ENCODE data around the gene KCNJ13. TPM values are rescaled to one million over a fixed set of nuclear protein-coding genes. Genes with fewer than 3 reads are reported as not detected.

Gene KCNJ13
- total RNA-seq, 3 donors from 2014 or later (not counting 1 experiment from before 2014, with no cell fraction given), result not detected

DNA sequence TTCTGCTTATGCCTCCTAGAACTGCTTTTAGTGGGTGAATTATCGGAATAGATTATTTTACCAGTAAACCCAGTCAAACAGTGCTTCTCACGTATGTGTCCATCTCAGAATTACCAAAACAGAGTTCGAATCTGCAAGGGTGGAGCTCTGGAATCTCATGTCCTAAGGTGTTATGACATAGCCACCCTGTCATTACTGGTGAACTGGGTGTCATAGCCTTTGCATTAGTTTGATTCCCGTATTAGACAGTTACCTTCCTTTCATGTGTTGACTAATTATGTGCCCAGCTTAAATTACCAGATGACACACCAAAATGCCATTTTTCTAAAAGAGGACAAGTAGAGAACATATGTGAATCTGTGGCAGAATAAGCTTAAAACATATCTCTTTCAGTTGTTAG, 15.2 kb upstream of the KCNJ13 start:
- whole genome bisulfite sequencing (ENCODE audit: insufficient coverage), result 96% methylated on average over 3 of the region's 4 CpGs
- Mint-ChIP-seq H3K4me3 (no peak overlapping the region), H3K4me1 (no peaks in the 10 kb centered on the region), H3K27me3 (ENCODE audit: low read depth in 2 of 2) (no peaks in the 10 kb centered on the region), H3K9me3 (no peaks in the 10 kb centered on the region), H3K27ac (no peak overlapping the region), H3K36me3 (peaks cover 29% of the 10 kb centered on the region)
- H3K27me3 ChIP-seq (ENCODE audit: control insufficient read depth, insufficient read depth, low read length), result no peaks in the 10 kb centered on the region
- no peak overlapping the region for H3K4me3 ChIP-seq (ENCODE audit: low read length)
- H3K9me3 ChIP-seq (ENCODE audit: control insufficient read depth, insufficient read depth, low read length), result no peaks in the 10 kb centered on the region
- H3K4me1 ChIP-seq (ENCODE audit: control insufficient read depth, insufficient read depth, low read length), result no peaks in the 10 kb centered on the region
- intact Hi-C loops (cut with micrococcal nuclease), result no loop called here
- no peak overlapping the region for H3K27ac ChIP-seq (ENCODE audit: low read length)
- TF ChIP-seq, protein P1, sequence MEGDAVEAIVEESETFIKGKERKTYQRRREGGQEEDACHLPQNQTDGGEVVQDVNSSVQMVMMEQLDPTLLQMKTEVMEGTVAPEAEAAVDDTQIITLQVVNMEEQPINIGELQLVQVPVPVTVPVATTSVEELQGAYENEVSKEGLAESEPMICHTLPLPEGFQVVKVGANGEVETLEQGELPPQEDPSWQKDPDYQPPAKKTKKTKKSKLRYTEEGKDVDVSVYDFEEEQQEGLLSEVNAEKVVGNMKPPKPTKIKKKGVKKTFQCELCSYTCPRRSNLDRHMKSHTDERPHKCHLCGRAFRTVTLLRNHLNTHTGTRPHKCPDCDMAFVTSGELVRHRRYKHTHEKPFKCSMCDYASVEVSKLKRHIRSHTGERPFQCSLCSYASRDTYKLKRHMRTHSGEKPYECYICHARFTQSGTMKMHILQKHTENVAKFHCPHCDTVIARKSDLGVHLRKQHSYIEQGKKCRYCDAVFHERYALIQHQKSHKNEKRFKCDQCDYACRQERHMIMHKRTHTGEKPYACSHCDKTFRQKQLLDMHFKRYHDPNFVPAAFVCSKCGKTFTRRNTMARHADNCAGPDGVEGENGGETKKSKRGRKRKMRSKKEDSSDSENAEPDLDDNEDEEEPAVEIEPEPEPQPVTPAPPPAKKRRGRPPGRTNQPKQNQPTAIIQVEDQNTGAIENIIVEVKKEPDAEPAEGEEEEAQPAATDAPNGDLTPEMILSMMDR (IDR thresholded peaks at IDR 0.05), result no peak
- DNase-seq (no peak), ATAC-seq (no peak)
- peaks cover 88% of the 10 kb centered on the region for H3K36me3 ChIP-seq (ENCODE audit: control insufficient read depth, insufficient read depth, low read length)

DNA sequence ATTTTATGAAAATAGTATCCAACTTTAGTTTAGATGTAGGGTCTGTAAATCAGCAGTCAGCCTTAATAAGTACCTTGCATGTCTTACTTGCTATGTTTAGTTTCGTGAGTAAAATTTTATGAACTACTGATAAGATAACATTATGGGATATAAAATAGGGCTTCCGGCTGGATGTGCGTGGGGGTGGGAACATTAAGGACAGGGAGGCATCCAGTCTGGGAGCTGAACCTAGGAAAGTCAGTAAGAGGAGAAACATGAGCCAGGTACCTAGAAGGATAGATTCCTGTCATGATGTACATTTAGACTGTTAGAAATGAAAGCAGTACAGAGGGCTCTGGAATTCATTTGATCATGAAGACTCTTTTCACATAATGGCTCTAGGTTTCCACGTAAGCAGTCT, 12.7 kb upstream of the KCNJ13 start:
- H3K27ac ChIP-seq (ENCODE audit: low read length), result no peak overlapping the region
- no peaks in the 10 kb centered on the region for H3K27me3 Mint-ChIP-seq (ENCODE audit: low read depth in 2 of 2)
- no peak overlapping the region for H3K4me3 ChIP-seq (ENCODE audit: low read length)
- no peak overlapping the region for H3K4me3 Mint-ChIP-seq
- H3K9me3 ChIP-seq (ENCODE audit: control insufficient read depth, insufficient read depth, low read length), result no peaks in the 10 kb centered on the region
- peaks cover 67% of the 10 kb centered on the region for H3K36me3 ChIP-seq (ENCODE audit: control insufficient read depth, insufficient read depth, low read length)
- peaks cover 20% of the 10 kb centered on the region for H3K36me3 Mint-ChIP-seq
- H3K4me1 Mint-ChIP-seq, result no peaks in the 10 kb centered on the region
- H3K9me3 Mint-ChIP-seq, result no peaks in the 10 kb centered on the region
- H3K4me1 ChIP-seq (ENCODE audit: control insufficient read depth, insufficient read depth, low read length), result no peaks in the 10 kb centered on the region
- H3K27ac Mint-ChIP-seq, result no peak overlapping the region
- DNase-seq (no peak), ATAC-seq (no peak)
- H3K27me3 ChIP-seq (ENCODE audit: control insufficient read depth, insufficient read depth, low read length), result no peaks in the 10 kb centered on the region
- over 99% methylated on average over 4 of the region's 4 CpGs for WGBS (ENCODE audit: insufficient coverage)
- TF ChIP-seq, protein P1 (IDR thresholded peaks at IDR 0.05), result no peak
- intact Hi-C loops (cut with micrococcal nuclease), result no loop called here

DNA sequence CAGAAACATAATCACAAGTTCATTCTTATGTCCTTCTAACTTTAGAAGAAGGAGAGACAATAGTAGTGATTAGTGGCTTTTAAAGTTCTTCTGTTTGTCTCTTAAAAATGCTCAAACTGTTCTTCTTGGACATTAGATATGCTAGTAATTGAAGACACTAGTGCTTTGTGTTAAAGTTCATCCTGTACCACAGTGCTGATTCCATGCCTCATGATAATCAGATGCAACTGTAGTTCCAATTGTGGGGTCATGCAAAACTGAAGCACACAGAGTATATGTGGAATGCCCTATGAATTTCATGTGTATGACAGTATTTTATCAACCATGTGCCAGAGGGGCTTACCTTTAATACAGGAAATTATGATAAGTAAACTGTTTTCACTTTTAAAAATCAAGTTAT, 11.4 kb upstream of the KCNJ13 start:
- ATAC-seq, result no peak

DNA sequence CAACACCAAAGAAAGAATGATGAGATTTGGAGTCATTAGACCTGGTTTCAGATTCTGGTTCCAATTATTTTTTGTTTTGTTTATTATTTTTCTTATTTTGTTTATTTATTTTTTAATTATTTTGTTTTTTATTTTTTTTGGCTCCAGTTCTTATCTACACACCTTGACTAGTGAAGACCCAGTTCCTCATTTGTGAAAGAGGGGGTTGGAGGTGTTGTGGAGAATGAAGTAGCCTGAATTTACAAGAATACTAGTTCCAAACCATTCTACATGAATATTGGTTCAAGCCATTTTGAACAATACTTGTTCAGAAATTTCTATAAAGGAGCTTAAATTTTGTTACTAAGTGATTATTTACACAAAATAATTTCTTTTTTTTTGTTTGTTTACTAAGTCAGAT, 6.9 kb upstream of the KCNJ13 start:
- no peaks in the 10 kb centered on the region for H3K9me3 Mint-ChIP-seq
- Histone ChIP-seq H3K27me3 (ENCODE audit: control insufficient read depth, insufficient read depth, low read length) (no peaks in the 10 kb centered on the region), H3K9me3 (ENCODE audit: control insufficient read depth, insufficient read depth, low read length) (no peaks in the 10 kb centered on the region), H3K27ac (ENCODE audit: low read length) (no peak overlapping the region), H3K4me1 (ENCODE audit: control insufficient read depth, insufficient read depth, low read length) (no peaks in the 10 kb centered on the region), H3K4me3 (ENCODE audit: low read length) (no peak overlapping the region), H3K36me3 (ENCODE audit: control insufficient read depth, insufficient read depth, low read length) (peaks cover 25% of the 10 kb centered on the region)
- ATAC-seq (no peak), DNase-seq (no peak)
- intact Hi-C loops (cut with micrococcal nuclease), result no loop called here
- no peaks in the 10 kb centered on the region for H3K36me3 Mint-ChIP-seq
- peak overlapping the region in 1 of 2 donors; percentile 26 for H3K27ac Mint-ChIP-seq
- TF ChIP-seq, protein P1 (IDR thresholded peaks at IDR 0.05), result no peak
- no peak overlapping the region for H3K4me3 Mint-ChIP-seq
- no peaks in the 10 kb centered on the region for H3K27me3 Mint-ChIP-seq (ENCODE audit: low read depth in 2 of 2)
- H3K4me1 Mint-ChIP-seq, result no peaks in the 10 kb centered on the region

More for the DNA sequence above, 11.4 kb upstream of the KCNJ13 start:
- H3K36me3 ChIP-seq (ENCODE audit: control insufficient read depth, insufficient read depth, low read length), result peaks cover 55% of the 10 kb centered on the region
- TF ChIP-seq, protein P1 (IDR thresholded peaks at IDR 0.05), result no peak
- no peaks in the 10 kb centered on the region for H3K4me1 ChIP-seq (ENCODE audit: control insufficient read depth, insufficient read depth, low read length)
- no peak overlapping the region for H3K27ac ChIP-seq (ENCODE audit: low read length)
- intact Hi-C loops (cut with micrococcal nuclease), result no loop called here
- no peaks in the 10 kb centered on the region for H3K9me3 Mint-ChIP-seq
- no peaks in the 10 kb centered on the region for H3K27me3 Mint-ChIP-seq (ENCODE audit: low read depth in 2 of 2)
- no peak for DNase-seq
- no peaks in the 10 kb centered on the region for H3K9me3 ChIP-seq (ENCODE audit: control insufficient read depth, insufficient read depth, low read length)
- H3K27ac Mint-ChIP-seq, result no peak overlapping the region
- H3K36me3 Mint-ChIP-seq, result peaks cover 20% of the 10 kb centered on the region
- H3K4me3 ChIP-seq (ENCODE audit: low read length), result no peak overlapping the region
- no peaks in the 10 kb centered on the region for H3K27me3 ChIP-seq (ENCODE audit: control insufficient read depth, insufficient read depth, low read length)
- no peaks in the 10 kb centered on the region for H3K4me1 Mint-ChIP-seq
- H3K4me3 Mint-ChIP-seq, result no peak overlapping the region
